IPS-NIHi11 (cell line): ENCODE results near the gene RBM6.
A peak's percentile ranks its signal among the peaks of the same experiment; 100 is the strongest.
"Not testable (repeated sequence)": the region's sequence is repeated elsewhere in the genome, so short reads cannot be mapped to it uniquely, and the experiment has no call there.

Experiments used
- DNase-seq: peaks from one replicate; pipeline ENCODE4 v3.0.0; 2012; ENCODE audit warnings: mixed read lengths, low spot score

The RBM6 gene

GRCh38 chr3:49914906-49915305, 25.0 kb upstream of the RBM6 start:
- DNase-seq: no peak

- DNase-seq: no peak
Observed at GRCh38 chr3:49916686-49917085, 23.3 kb upstream of the RBM6 start.

- not testable (repeated sequence) for DNase-seq
Observed at GRCh38 chr3:49917806-49918590, 22.0 kb upstream of the RBM6 start.

GRCh38 chr3:49924683-49925082, 15.3 kb upstream of the RBM6 start:
- DNase-seq: no peak

- no peak for DNase-seq
Observed at GRCh38 chr3:49925485-49925884, 14.5 kb upstream of the RBM6 start.

- no peak for DNase-seq
Observed at GRCh38 chr3:49926117-49926728, 13.7 kb upstream of the RBM6 start.

GRCh38 chr3:49927798-49928197, 12.2 kb upstream of the RBM6 start:
- DNase-seq: no peak

GRCh38 chr3:49928481-49929017, 11.4 kb upstream of the RBM6 start:
- no peak for DNase-seq

GRCh38 chr3:49929291-49930167, 10.4 kb upstream of the RBM6 start, which contains the start of gene MON1A:
MON1A (minus strand) TSS chr3:49929811; CDS start chr3:49913346, 16,465 bp downstream.
- peak; percentile 90 for DNase-seq

- no peak for DNase-seq
Observed at GRCh38 chr3:49930168-49930690, 9.7 kb upstream of the RBM6 start.

GRCh38 chr3:49930922-49931321, 9.0 kb upstream of the RBM6 start:
- peak; percentile 73 for DNase-seq

- DNase-seq: not testable (repeated sequence)
Observed at GRCh38 chr3:49932281-49932680, 7.7 kb upstream of the RBM6 start.

- DNase-seq: no peak
Observed at GRCh38 chr3:49937090-49937489, 2.9 kb upstream of the RBM6 start.

GRCh38 chr3:49940667-49941249, 808 bp downstream of the RBM6 start:
- DNase-seq: no peak

- DNase-seq: no peak
Observed at GRCh38 chr3:49942651-49943050, 2.7 kb downstream of the RBM6 start.

- no peak for DNase-seq
Observed at GRCh38 chr3:49952924-49953323, 13.0 kb downstream of the RBM6 start.

GRCh38 chr3:49955636-49956035, 15.7 kb downstream of the RBM6 start:
- no peak for DNase-seq

- DNase-seq: no peak
Observed at GRCh38 chr3:49966233-49966942, 26.4 kb downstream of the RBM6 start.

GRCh38 chr3:49967291-49967690, 27.3 kb downstream of the RBM6 start:
- no peak for DNase-seq

GRCh38 chr3:49968346-49968745, 28.4 kb downstream of the RBM6 start:
- no peak for DNase-seq

GRCh38 chr3:49972656-49973055, 32.7 kb downstream of the RBM6 start:
- no peak for DNase-seq
